ENCODE data around the gene LRRC1.
"Not testable (repeated sequence)": the region's sequence is repeated elsewhere in the genome, so short reads cannot be mapped to it uniquely, and the experiment has no call there.

LRRC1 gene

DNA sequence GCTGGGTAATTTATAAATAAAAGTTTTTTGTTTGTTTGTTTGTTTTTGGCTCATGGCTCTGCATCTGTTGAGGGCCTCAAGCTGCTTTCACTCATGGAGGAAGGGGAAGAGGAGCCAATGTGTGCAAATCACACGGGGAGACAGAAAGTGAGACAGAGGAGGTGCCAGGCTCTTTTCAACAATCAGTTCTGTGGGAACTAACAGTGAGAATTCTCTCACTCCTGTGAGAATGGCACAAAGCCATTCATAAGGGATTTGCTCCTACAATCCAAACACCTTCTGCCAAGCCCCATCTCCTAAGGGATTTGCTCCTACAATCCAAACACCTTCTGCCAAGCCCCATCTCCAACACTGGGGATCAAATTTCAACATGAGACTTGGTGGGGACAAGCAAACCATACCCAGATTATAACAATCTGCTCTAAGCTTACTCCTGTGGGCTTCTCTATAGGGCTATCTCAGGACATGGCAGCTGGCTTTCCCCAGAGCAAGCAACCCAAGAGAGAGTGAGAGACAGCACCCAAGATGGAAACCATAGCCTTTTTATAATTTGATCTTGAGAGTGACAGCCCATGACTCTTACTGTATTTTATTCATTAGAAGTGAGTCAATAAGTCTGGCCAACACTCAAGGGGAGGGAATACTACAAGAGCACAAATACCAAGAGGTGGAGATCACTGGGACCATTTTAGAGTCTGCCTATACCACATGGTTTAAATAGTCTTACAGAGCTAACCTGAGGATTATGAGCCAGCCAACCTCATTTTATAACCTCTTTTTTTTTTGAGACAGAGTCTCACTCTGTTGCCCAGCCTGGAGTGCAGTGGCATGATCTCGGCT lies 22.8 kb upstream of the LRRC1 start:
- DNase-seq: no peak
- CTCF ChIA-PET: no interaction called here
- peaks cover 21% of the 10 kb centered on the region for H3K27me3 Mint-ChIP-seq
- no peaks in the 10 kb centered on the region for H3K4me1 Mint-ChIP-seq
- no peaks in the 10 kb centered on the region for H3K36me3 Mint-ChIP-seq
- H3K27ac Mint-ChIP-seq: no peak overlapping the region
- no peak overlapping the region for H3K4me3 Mint-ChIP-seq
- peaks cover 4% of the 10 kb centered on the region for H3K9me3 Mint-ChIP-seq

- Mint-ChIP-seq H3K4me1 (no peaks in the 10 kb centered on the region), H3K27me3 (peaks cover 21% of the 10 kb centered on the region), H3K27ac (no peak overlapping the region), H3K36me3 (no peaks in the 10 kb centered on the region), H3K4me3 (no peak overlapping the region), H3K9me3 (peaks cover 4% of the 10 kb centered on the region)
- no peak for DNase-seq
- CTCF ChIA-PET: no interaction called here
Measured at GRCh38 chr6:53773044-53773696, 21.6 kb upstream of the LRRC1 start.

DNA sequence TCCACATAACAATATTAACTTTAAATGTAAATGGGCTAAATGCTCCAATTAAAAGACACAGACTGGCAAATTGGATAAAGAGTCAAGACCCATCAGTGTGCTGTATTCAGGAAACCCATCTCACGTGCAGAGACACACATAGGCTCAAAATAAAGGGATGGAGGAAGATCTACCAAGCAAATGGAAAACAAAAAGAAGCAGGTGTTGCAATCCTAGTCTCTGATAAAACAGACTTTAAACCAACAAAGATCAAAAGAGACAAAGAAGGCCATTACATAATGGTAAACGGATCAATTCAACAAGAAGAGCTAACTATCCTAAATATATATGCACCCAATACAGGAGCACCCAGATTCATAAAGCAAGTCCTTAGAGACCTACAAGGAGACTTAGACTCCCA lies 18.7 kb upstream of the LRRC1 start:
- H3K9me3 Mint-ChIP-seq, H3K27ac Mint-ChIP-seq, H3K4me3 Mint-ChIP-seq, H3K4me1 Mint-ChIP-seq, H3K36me3 Mint-ChIP-seq, DNase-seq, CTCF ChIA-PET: not testable (repeated sequence)
- peaks cover 21% of the 10 kb centered on the region for H3K27me3 Mint-ChIP-seq

DNA sequence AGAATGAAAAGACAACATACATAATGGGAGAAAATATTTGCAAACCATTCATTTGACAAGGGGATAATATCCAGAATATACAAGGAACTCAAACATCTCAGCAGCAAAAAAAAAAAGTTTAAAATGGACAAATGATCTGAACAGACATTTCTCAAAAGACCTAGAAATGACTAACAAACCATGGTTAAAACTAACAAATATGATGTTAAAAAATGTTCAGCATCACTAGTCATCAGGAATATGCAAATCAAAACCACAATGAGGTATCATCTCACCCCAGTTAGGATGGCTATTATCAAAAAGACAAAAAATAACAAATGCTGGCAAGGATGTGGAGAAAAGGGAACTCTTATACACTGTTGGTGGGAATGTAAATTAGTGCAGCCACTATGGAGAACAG lies 9.8 kb upstream of the LRRC1 start:
- DNase-seq, H3K4me1 Mint-ChIP-seq, CTCF ChIA-PET, H3K9me3 Mint-ChIP-seq, H3K4me3 Mint-ChIP-seq, H3K27ac Mint-ChIP-seq, H3K36me3 Mint-ChIP-seq: not testable (repeated sequence)
- H3K27me3 Mint-ChIP-seq: peaks cover 16% of the 10 kb centered on the region

- CTCF ChIA-PET: no interaction called here
- H3K36me3 Mint-ChIP-seq: no peaks in the 10 kb centered on the region
- H3K4me1 Mint-ChIP-seq: no peaks in the 10 kb centered on the region
- no peak for DNase-seq
- peaks cover 22% of the 10 kb centered on the region for H3K27me3 Mint-ChIP-seq
- no peak overlapping the region for H3K4me3 Mint-ChIP-seq
- no peak overlapping the region for H3K27ac Mint-ChIP-seq
- no peaks in the 10 kb centered on the region for H3K9me3 Mint-ChIP-seq
Measured at GRCh38 chr6:53786832-53787231, 8.0 kb upstream of the LRRC1 start.

DNA sequence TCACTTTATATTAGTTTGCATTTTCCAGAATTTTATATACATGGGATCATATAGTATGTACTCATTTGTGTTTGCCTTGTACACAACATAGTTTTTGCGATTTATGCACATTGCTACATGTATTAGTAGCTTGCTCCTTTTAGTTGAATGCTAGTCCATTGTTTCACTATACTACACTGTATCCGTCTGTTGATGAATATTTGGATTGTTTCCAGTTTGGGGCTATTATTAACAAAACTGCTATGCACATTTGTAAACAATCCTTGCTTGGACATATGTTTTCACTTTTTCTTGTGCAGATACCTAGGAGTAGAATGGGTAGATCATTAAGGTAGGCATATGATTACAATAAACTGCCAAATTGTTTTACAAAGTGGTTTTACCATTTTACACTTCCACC lies 3.9 kb upstream of the LRRC1 start:
- Mint-ChIP-seq H3K4me1 (peaks cover 25% of the 10 kb centered on the region), H3K27me3 (peaks cover 53% of the 10 kb centered on the region), H3K36me3 (peaks cover 2% of the 10 kb centered on the region), H3K4me3 (no peak overlapping the region), H3K9me3 (no peaks in the 10 kb centered on the region), H3K27ac (no peak overlapping the region)
- DNase-seq: no peak
- CTCF ChIA-PET: no interaction called here

- H3K27me3 Mint-ChIP-seq: peaks cover 61% of the 10 kb centered on the region
- DNase-seq: no peak
- CTCF ChIA-PET: no interaction called here
- H3K4me1 Mint-ChIP-seq: peaks cover 35% of the 10 kb centered on the region
- H3K9me3 Mint-ChIP-seq: no peaks in the 10 kb centered on the region
- no peak overlapping the region for H3K27ac Mint-ChIP-seq
- no peak overlapping the region for H3K4me3 Mint-ChIP-seq
- H3K36me3 Mint-ChIP-seq: peaks cover 2% of the 10 kb centered on the region
Measured at GRCh38 chr6:53792016-53792415, 2.8 kb upstream of the LRRC1 start.

- CTCF ChIA-PET: interaction anchor here (0.8 kb wide), 1 partner anchor 58 kb away, joined by 3 read pairs; no protein-coding TSS in a partner anchor
- no peak for DNase-seq
- Mint-ChIP-seq H3K36me3 (peaks cover 2% of the 10 kb centered on the region), H3K27me3 (peaks cover 61% of the 10 kb centered on the region), H3K9me3 (no peaks in the 10 kb centered on the region), H3K4me1 (peaks cover 35% of the 10 kb centered on the region), H3K4me3 (peak overlapping the region; percentile 95), H3K27ac (no peak overlapping the region)
Measured at GRCh38 chr6:53792973-53793317, 1.9 kb upstream of the LRRC1 start.

DNA sequence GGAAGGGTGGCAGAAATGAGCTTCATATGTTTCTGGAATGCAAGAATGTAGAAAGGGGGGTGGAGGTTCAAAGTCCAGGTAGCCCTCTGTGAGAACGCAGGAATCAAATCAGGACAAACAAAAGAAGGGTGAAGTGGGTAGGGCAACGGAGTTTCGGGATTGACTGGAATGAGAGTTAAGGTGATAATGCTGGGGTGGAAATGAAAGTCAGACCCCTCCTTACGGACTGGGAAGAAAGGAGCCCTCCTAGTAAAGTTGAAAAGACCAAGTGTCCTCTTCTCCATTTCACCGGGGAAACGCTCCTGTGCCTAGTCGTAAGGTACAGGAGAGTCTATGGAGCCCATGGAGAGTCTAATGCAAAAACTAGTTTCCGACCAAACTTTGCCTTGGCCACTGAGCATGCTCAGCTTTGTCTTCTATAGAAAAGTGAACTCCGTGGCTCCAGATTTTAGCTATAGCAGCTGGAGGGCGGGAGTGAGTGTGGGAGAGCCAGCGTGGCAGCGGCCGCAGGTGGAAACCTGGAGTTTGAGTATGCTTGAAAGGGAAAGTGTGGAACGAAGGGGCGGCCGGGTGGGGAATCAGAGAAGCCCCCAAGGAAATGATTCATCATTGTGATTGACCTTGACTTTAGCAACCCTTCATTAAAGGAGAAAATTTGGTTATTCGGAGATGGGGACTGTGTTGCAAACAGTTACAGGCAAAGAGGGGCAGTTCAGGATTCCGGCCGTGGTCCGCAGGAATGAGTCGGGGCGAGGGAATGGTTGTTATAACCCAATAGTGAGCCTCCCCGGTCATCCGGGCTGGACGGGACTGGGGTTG lies 1.3 kb upstream of the LRRC1 start:
- peak overlapping the region; percentile 95 for H3K4me3 Mint-ChIP-seq
- H3K27ac Mint-ChIP-seq: peak overlapping the region; percentile 61
- peaks cover 35% of the 10 kb centered on the region for H3K4me1 Mint-ChIP-seq
- H3K9me3 Mint-ChIP-seq: no peaks in the 10 kb centered on the region
- CTCF ChIA-PET: interaction anchor here (0.6 to 1.1 kb wide), 4 partner anchors 58 to 90 kb away, joined by 3 to 4 read pairs (median 3); no protein-coding TSS in a partner anchor
- peak; percentile 56 for DNase-seq
- H3K27me3 Mint-ChIP-seq: peaks cover 57% of the 10 kb centered on the region
- peaks cover 2% of the 10 kb centered on the region for H3K36me3 Mint-ChIP-seq

DNA sequence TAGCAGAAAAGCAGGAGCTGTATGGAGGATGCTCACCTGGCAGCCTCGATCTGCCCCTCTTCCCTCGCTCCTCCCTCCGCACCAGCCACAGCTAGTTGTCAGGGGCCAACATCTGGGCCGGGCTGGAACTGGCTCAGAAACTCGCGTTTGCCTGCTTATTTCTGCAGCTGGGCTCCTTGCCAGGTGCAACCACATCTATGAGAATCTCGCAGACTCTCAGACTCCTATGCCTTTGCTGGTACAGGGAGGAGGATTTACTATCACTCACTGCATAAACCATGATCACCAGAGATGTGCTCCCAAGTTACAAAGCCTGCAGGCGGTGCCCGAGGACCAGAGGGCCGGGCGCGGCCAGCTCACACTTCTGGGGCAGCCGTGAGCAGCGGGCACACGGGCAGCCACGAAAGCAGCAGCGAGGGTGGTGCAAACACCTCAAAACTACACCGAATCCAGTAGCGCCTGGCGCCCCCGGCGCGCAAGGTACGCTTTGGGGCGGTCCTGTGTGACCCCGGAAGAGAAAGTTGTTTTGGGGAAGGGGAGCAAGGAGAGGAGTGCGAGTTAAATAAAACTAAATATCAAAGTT lies 577 bp upstream of the LRRC1 start:
- Mint-ChIP-seq H3K36me3 (peaks cover 2% of the 10 kb centered on the region), H3K27ac (peak overlapping the region; percentile 85), H3K27me3 (peaks cover 53% of the 10 kb centered on the region), H3K9me3 (no peaks in the 10 kb centered on the region), H3K4me3 (peak overlapping the region; percentile 95), H3K4me1 (peaks cover 35% of the 10 kb centered on the region)
- CTCF ChIA-PET: interaction anchor here (0.6 to 1.1 kb wide), 4 partner anchors 65 to 172 kb away, joined by 3 to 4 read pairs (median 3); no protein-coding TSS in a partner anchor
- peak; percentile 70 for DNase-seq

GRCh38 chr6:53795340-53795701 lies 516 bp downstream of the LRRC1 start:
- H3K27ac Mint-ChIP-seq: no peak overlapping the region
- CTCF ChIA-PET: interaction anchor here (1.5 kb wide), 1 partner anchor 76 kb away, joined by 6 read pairs; no protein-coding TSS in a partner anchor
- no peak for DNase-seq
- H3K9me3 Mint-ChIP-seq: no peaks in the 10 kb centered on the region
- H3K4me1 Mint-ChIP-seq: peaks cover 35% of the 10 kb centered on the region
- peak overlapping the region; percentile 95 for H3K4me3 Mint-ChIP-seq
- H3K27me3 Mint-ChIP-seq: peaks cover 53% of the 10 kb centered on the region
- H3K36me3 Mint-ChIP-seq: peaks cover 2% of the 10 kb centered on the region

DNA sequence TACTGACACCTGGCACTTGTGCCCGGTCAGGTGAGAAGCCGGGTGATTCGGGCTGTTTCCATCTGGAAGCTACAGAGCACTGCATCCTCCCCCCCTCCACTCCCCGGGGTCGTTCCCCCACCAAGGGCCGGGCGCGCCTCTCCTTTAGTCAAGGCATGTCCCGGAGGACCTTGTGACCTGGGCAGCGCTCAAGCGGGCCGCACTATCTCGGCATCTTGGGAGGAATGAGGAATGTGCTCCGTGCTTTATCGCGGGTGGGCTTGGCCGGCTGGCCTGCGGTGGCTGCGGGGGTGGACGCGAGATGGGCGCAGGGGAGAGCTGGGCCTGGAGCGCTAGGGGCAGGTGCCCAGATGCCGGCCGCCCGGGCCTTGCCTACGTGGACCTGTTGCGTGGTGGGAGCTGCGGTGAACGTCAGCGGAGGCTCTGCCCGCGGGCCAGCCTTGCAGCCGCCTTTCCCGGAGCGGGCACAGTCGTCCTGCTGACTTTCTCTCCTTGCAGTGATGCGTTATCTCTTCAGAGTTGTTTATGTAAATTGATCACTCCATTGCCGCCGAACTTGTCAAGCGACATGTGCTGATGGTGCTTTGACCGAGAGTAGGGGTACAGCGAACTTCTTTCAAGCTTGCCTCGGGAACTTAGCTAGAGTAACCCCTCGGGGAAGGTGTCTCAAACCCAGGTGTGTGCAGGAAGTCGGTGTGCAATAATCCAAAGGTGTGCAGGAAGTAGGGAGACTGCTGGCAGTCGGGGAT lies 1.1 kb downstream of the LRRC1 start:
- peak; percentile 24 for DNase-seq
- CTCF ChIA-PET: interaction anchor here (0.6 to 1.5 kb wide), 2 partner anchors 77 to 474 kb away, joined by 3 to 6 read pairs; no protein-coding TSS in a partner anchor
- Mint-ChIP-seq H3K27me3 (peaks cover 53% of the 10 kb centered on the region), H3K9me3 (no peaks in the 10 kb centered on the region), H3K27ac (no peak overlapping the region), H3K4me1 (peaks cover 35% of the 10 kb centered on the region), H3K36me3 (peaks cover 2% of the 10 kb centered on the region), H3K4me3 (peak overlapping the region; percentile 95)

DNA sequence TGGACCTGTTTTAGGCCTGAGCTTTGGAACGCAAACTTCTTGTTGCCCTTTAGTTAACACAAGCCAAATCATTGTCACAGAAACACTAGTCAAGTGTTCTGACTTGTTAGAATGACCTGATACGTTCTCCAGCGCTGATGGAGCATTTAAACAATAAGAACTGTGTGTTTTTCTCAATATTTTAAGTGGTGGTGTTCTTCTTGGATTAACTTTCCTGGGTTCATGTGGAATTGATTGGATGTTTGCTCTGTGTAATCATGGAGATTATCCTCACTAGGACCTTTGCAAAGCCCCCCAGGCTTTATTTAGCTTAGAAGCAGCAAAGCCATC lies 1.6 kb downstream of the LRRC1 start:
- Mint-ChIP-seq H3K27ac (no peak overlapping the region), H3K27me3 (peaks cover 49% of the 10 kb centered on the region), H3K9me3 (no peaks in the 10 kb centered on the region), H3K4me1 (peaks cover 35% of the 10 kb centered on the region), H3K36me3 (peaks cover 2% of the 10 kb centered on the region), H3K4me3 (peak overlapping the region; percentile 95)
- CTCF ChIA-PET: interaction anchor here (0.6 kb wide), 1 partner anchor 474 kb away, joined by 3 read pairs; no protein-coding TSS in a partner anchor
- no peak for DNase-seq
